Measurements from ENCODE around the gene NPLOC4. TPM values are rescaled to one million over a fixed set of nuclear protein-coding genes. Genes with fewer than 3 reads are reported as not detected.
A peak's percentile ranks its signal among the peaks of the same experiment; 100 is the strongest.

The NPLOC4 gene
- total RNA-seq, 1 donor from 2014 or later, result 51.9 TPM

DNA sequence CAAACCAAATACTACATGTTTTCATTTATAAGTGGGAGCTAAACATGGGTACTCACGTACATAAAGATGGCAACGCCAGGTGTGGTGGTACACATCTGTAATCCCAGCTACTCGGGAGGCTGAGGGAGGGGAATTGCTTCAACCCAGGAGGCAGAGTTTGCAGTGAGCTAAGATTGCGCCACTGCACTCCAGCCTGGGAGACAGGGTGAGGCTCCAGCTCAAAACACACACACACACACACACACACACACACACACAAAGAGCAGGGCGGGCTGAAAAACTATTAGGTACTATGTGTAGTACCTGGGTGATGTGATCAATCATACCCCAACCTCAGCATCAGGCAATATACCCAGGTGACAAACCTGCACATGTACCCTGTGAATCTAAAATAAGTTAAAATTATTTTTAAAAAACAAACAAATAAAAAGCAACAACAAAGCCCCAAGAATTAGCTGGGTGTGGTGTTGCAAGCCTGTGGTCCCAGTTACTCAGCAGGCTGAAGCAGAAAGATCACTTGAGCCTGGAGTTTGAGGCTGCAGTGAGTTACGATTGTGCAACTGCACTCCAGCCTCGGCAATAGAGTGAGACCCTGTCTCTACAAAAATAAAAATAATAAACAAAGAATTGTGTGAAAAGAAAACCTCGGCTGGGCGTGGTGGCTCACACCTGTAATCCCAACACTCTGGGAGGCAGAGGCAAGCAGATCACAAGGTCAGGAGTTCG lies 72.9 kb downstream of the NPLOC4 start:
- H3K4me3 ChIP-seq (ENCODE audit: low read depth, low read length), result no peak overlapping the region
- DNase-seq (ENCODE audit: low read depth), result no peak
- TF ChIP-seq, protein P1, sequence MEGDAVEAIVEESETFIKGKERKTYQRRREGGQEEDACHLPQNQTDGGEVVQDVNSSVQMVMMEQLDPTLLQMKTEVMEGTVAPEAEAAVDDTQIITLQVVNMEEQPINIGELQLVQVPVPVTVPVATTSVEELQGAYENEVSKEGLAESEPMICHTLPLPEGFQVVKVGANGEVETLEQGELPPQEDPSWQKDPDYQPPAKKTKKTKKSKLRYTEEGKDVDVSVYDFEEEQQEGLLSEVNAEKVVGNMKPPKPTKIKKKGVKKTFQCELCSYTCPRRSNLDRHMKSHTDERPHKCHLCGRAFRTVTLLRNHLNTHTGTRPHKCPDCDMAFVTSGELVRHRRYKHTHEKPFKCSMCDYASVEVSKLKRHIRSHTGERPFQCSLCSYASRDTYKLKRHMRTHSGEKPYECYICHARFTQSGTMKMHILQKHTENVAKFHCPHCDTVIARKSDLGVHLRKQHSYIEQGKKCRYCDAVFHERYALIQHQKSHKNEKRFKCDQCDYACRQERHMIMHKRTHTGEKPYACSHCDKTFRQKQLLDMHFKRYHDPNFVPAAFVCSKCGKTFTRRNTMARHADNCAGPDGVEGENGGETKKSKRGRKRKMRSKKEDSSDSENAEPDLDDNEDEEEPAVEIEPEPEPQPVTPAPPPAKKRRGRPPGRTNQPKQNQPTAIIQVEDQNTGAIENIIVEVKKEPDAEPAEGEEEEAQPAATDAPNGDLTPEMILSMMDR (conservative IDR thresholded peaks at IDR 0.05; ENCODE audit: low read depth, low read length), result no peak

DNA sequence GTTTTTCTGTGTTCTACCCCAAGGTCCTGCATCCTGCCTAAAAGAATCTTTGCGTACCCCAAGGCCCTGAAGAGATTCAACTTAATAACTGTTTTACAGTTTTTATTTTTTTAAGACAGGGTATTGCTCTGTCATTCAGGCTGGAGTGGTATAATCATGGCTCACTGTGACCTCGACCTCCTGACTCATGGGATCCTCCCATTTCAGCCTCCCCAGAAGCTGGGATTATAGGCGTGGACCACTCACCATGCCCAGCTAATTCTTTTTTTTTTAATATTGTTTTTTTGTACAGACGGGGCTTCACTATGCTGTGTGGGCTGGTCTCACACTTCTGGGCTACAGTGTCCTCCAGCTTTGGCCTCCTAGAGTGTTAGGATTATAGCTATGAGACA lies 75.4 kb downstream of the NPLOC4 start:
- TF ChIP-seq, protein P1 (conservative IDR thresholded peaks at IDR 0.05; ENCODE audit: low read depth, low read length), result no peak
- H3K4me3 ChIP-seq (ENCODE audit: low read depth, low read length), result no peak overlapping the region
- DNase-seq (ENCODE audit: low read depth), result no peak

DNA sequence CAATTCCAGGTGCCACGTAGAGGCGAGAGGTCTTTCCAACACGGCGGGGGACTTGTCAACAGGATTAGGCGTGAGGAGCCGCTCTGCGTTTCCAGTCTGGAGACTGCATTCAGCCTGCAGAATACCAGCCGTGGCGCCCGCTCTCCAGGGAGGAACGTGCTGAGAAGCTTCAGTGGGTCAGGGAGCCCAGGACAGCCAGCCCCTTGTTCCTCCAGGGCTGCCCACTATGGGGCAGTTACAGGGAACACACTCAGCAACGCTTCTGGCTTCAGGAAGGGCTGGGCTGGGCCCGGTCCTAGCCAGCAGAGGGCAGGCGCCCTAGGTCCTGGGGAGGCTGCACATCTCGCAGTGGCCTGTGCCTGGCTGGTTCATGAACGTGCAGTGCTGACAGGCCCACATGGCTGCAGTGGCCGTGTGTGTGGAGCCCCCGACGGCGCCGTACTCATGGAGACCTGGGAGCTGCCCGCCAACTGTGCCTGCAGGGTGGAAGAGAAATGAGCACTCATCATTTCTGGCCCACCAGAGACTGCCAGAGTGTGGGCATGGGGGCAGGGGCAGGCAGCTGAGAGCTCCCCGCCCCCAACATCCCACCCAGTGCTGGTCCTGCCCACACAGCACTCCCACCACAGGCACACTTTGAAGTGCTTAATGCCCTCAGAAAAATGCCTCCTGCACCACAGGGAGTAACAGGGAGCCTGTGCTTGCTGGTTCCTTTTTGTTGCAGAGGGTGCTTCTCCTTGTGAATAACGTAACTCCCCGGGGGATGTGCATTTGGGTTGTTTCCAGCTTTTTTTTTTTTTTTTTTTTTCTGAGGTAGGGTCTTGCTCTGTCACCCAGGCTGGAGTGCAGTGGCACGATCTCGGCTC lies 77.7 kb downstream of the NPLOC4 start:
- DNase-seq (ENCODE audit: low read depth), result no peak
- no peak overlapping the region for H3K4me3 ChIP-seq (ENCODE audit: low read depth, low read length)
- TF ChIP-seq, protein P1 (conservative IDR thresholded peaks at IDR 0.05; ENCODE audit: low read depth, low read length), result peak; percentile 12

DNA sequence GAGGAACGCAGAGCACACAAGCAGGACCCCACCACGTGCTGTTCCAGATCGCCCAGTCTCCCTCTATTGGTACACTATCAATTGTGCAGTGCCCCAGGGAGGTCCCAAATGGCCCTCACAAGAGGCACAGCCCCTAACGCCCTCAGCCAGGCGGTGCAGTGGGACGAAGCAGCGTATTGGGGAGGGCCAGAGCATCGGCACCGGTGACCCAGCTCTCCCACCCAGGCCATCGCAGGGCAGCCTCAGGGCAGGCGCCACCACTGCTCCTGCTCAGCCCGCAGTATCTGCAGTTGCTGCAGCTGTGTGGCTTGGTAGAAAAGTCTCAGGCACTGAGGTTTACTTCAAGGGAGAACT lies 78.8 kb downstream of the NPLOC4 start:
- no peak overlapping the region for H3K4me3 ChIP-seq (ENCODE audit: low read depth, low read length)
- TF ChIP-seq, protein P1 (conservative IDR thresholded peaks at IDR 0.05; ENCODE audit: low read depth, low read length), result no peak
- DNase-seq (ENCODE audit: low read depth), result no peak

DNA sequence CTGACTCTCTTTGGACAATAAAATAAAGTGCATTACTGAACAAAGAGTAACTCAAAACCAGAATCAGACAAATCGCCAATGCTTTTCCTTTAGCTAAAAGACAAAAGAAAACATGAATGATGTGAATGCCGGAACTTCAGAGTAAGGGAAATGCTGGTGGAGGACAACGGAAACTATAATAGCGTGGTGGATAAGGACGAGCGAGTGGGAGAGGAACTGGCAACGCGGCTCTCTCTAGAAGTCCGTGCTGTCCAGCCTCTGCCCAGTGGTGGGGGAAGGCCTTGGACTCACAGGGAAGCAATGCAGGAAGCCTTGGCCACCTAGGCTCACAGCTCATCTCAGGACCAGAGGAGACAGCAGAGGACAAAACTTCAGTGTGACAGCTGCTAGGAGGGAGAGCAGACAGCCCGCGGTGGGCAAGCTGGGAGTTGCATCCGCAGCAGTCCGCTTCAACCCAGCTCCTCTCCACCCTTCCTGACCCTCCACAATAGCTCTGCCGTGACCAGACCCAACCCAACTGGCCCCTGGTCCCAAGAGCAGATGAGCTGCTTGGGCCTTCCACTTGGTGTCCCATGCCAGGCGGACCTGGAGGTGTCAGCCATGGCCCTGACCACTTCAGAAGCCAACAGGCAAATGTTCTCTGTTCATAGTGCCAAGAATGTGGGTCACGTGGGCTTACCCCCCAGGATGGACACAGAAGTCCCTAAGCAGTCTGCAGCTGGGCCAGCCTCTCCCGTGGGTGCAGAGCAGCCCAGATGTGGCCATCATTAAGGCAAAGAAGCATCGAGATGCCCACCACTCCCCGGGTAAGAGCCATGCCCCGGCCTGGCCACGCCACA lies 79.4 kb downstream of the NPLOC4 start:
- H3K4me3 ChIP-seq (ENCODE audit: low read depth, low read length), result no peak overlapping the region
- TF ChIP-seq, protein P1 (conservative IDR thresholded peaks at IDR 0.05; ENCODE audit: low read depth, low read length), result no peak
- no peak for DNase-seq (ENCODE audit: low read depth)

DNA sequence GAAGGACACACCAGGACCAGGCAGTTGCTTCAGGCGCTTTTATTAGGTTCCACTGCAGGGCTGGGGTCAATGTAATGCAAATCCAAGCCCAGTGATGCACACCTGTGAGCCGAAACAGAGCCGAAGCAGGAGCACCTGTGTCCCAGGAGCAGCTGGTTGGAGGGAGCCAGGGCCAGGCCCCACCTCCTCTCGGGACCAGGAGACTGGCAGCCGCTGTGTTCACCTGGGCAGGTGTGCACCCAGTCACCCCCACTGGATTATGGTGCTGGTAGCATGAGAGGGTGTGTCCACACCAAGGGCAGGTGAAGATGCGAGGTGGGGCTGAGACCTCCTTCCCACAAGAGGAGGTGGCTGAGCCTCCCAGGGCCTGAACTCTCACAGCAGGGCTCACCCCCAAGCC lies 80.0 kb downstream of the NPLOC4 start:
- TF ChIP-seq, protein P1 (conservative IDR thresholded peaks at IDR 0.05; ENCODE audit: low read depth, low read length), result no peak
- no peak overlapping the region for H3K4me3 ChIP-seq (ENCODE audit: low read depth, low read length)
- no peak for DNase-seq (ENCODE audit: low read depth)
